Astrocyte (in vitro differentiated cells and primary cell): ENCODE measurements around the gene MYRIP. TPM values are rescaled to one million over a fixed set of nuclear protein-coding genes. Genes with fewer than 3 reads are reported as not detected.

Source experiments
- DNase-seq: peaks from one replicate; pipeline ENCODE4 v3.0.0-alpha.2; 2010; ENCODE audit warnings: low read depth
- FAIRE-seq: peaks from 2 replicates; lab custom pipeline; 2011; peaks lifted over from hg19 to GRCh38; lab: Jason Lieb, UNC
- H2AFZ ChIP-seq: 2 replicates; pipeline ENCODE4 v1.6.0; 2012; ENCODE audit warnings: low read depth, low read length, inconsistent platforms
- H3K27ac ChIP-seq: 2 replicates; pipeline ENCODE4 v1.5.1; 2011; ENCODE audit warnings: low read depth, low read length, inconsistent platforms
- H3K27me3 ChIP-seq: 2 replicates; pipeline ENCODE4 v1.6.0; 2011; ENCODE audit warnings: low read length, inconsistent platforms; ENCODE audit not compliant: insufficient read depth
- H3K36me3 ChIP-seq: 2 replicates; pipeline ENCODE4 v1.5.1; 2011; ENCODE audit warnings: low read length, inconsistent platforms; ENCODE audit not compliant: insufficient read depth
- H3K4me1 ChIP-seq: 2 replicates; pipeline ENCODE4 v1.5.1; 2011; ENCODE audit warnings: low read length, inconsistent platforms; ENCODE audit not compliant: insufficient read depth
- H3K4me2 ChIP-seq: 2 replicates; pipeline ENCODE4 v1.6.0; 2012; ENCODE audit warnings: low read length, inconsistent platforms
- H3K4me3 ChIP-seq: 2 replicates; pipeline ENCODE4 v1.5.1; 2011; ENCODE audit warnings: low read depth, mild to moderate bottlenecking, low read length, inconsistent platforms; ENCODE audit not compliant: insufficient read depth
- H3K79me2 ChIP-seq: 2 replicates; pipeline ENCODE4 v1.6.0; 2012; ENCODE audit warnings: mild to moderate bottlenecking, low read length, inconsistent platforms; ENCODE audit not compliant: insufficient read depth
- H3K9ac ChIP-seq: 2 replicates; pipeline ENCODE4 v1.6.0; 2012; ENCODE audit warnings: mild to moderate bottlenecking, low read length, inconsistent platforms
- H3K9me3 ChIP-seq: 2 replicates; pipeline ENCODE4 v1.5.1; 2012; ENCODE audit warnings: low read depth, mild to moderate bottlenecking, low read length, inconsistent platforms; ENCODE audit not compliant: insufficient read depth
- H4K20me1 ChIP-seq: 2 replicates; pipeline ENCODE4 v1.6.0; 2012; ENCODE audit warnings: low read length, inconsistent platforms; ENCODE audit not compliant: insufficient read depth
- H3K27ac Mint-ChIP-seq: one replicate; pipeline ENCODE4 v1.8.0; 2021; ENCODE audit warnings: mild to moderate bottlenecking, mixed read lengths; ENCODE audit not compliant: unreplicated experiment
- H3K27me3 Mint-ChIP-seq: one replicate; pipeline ENCODE4 v1.8.0; 2021; ENCODE audit warnings: low read depth, mixed read lengths; ENCODE audit not compliant: unreplicated experiment
- H3K36me3 Mint-ChIP-seq: one replicate; pipeline ENCODE4 v1.8.0; 2021; ENCODE audit warnings: low read depth, mixed read lengths; ENCODE audit not compliant: unreplicated experiment
- H3K4me1 Mint-ChIP-seq: one replicate; pipeline ENCODE4 v1.8.0; 2021; ENCODE audit warnings: low read depth, mixed read lengths; ENCODE audit not compliant: unreplicated experiment
- H3K4me3 Mint-ChIP-seq: one replicate; pipeline ENCODE4 v1.8.0; 2021; ENCODE audit warnings: mild to moderate bottlenecking, moderate library complexity, mixed read lengths; ENCODE audit not compliant: unreplicated experiment
- H3K9me3 Mint-ChIP-seq: one replicate; pipeline ENCODE4 v1.8.0; 2021; ENCODE audit warnings: mild to moderate bottlenecking, mixed read lengths; ENCODE audit not compliant: unreplicated experiment
- CTCF ChIP-seq: IDR thresholded peaks from 2 replicates; pipeline ENCODE4 v1.5.1; 2011; ENCODE audit warnings: low read depth, mild to moderate bottlenecking, inconsistent platforms, low read length, moderate library complexity; ENCODE audit not compliant: insufficient read depth
- EZH2 ChIP-seq: IDR thresholded peaks from 2 replicates; pipeline ENCODE4 v1.6.1; 2012; ENCODE audit warnings: mild to moderate bottlenecking, low read length, inconsistent platforms; ENCODE audit not compliant: insufficient read depth
- total RNA-seq: library from RNA; stranded (reverse); gene quantifications from 2 replicates; pipeline ENCODE4 v1.2.1, GENCODE V29; 2021

MYRIP gene
- total RNA-seq, 1 donor from 2014 or later, result 0.07 TPM

- Histone ChIP-seq H3K79me2 (no peaks in the 10 kb centered on the region), H3K36me3 (no peaks in the 10 kb centered on the region), H3K9me3 (no peaks in the 10 kb centered on the region), H2AFZ (no peak overlapping the region), H3K27ac (no peak overlapping the region), H3K9ac (no peak overlapping the region), H3K4me1 (no peaks in the 10 kb centered on the region), H3K27me3 (no peaks in the 10 kb centered on the region), H3K4me2 (no peak overlapping the region), H3K4me3 (no peak overlapping the region), H4K20me1 (no peaks in the 10 kb centered on the region)
- Mint-ChIP-seq H3K27me3 (peaks cover 9% of the 10 kb centered on the region), H3K4me3 (no peak overlapping the region), H3K27ac (no peak overlapping the region), H3K9me3 (no peaks in the 10 kb centered on the region), H3K4me1 (no peaks in the 10 kb centered on the region), H3K36me3 (no peaks in the 10 kb centered on the region)
- DNase-seq (no peak), FAIRE-seq (no peak)
- no peak for TF ChIP-seq EZH2
- no peak for TF ChIP-seq CTCF
These were observed 203.0 kb downstream of the MYRIP start for GRCh38 chr3:40012381-40012780.

- Mint-ChIP-seq H3K27ac (no peak overlapping the region), H3K4me1 (no peaks in the 10 kb centered on the region), H3K36me3 (no peaks in the 10 kb centered on the region), H3K4me3 (no peak overlapping the region), H3K27me3 (peaks cover 9% of the 10 kb centered on the region), H3K9me3 (no peaks in the 10 kb centered on the region)
- no peak overlapping the region for H3K4me2 ChIP-seq
- no peaks in the 10 kb centered on the region for H3K36me3 ChIP-seq
- no peaks in the 10 kb centered on the region for H3K79me2 ChIP-seq
- H3K9me3 ChIP-seq, result no peaks in the 10 kb centered on the region
- DNase-seq, result no peak
- no peak for TF ChIP-seq CTCF
- TF ChIP-seq EZH2, result no peak
- no peaks in the 10 kb centered on the region for H4K20me1 ChIP-seq
- no peak overlapping the region for H3K27ac ChIP-seq
- no peak overlapping the region for H3K4me3 ChIP-seq
- no peak overlapping the region for H3K9ac ChIP-seq
- H2AFZ ChIP-seq, result no peak overlapping the region
- no peaks in the 10 kb centered on the region for H3K27me3 ChIP-seq
- H3K4me1 ChIP-seq, result no peaks in the 10 kb centered on the region
- no peak for FAIRE-seq
These were observed 207.0 kb downstream of the MYRIP start for GRCh38 chr3:40016391-40016790.

- H3K27ac ChIP-seq, result no peak overlapping the region
- no peak overlapping the region for H3K4me3 ChIP-seq
- H3K36me3 Mint-ChIP-seq, result no peaks in the 10 kb centered on the region
- H3K27me3 Mint-ChIP-seq, result peaks cover 9% of the 10 kb centered on the region
- H4K20me1 ChIP-seq, result no peaks in the 10 kb centered on the region
- TF ChIP-seq CTCF (no peak), EZH2 (no peak)
- FAIRE-seq, result no peak
- H3K4me1 Mint-ChIP-seq, result no peaks in the 10 kb centered on the region
- H3K9me3 ChIP-seq, result no peaks in the 10 kb centered on the region
- no peak overlapping the region for H3K9ac ChIP-seq
- no peaks in the 10 kb centered on the region for H3K27me3 ChIP-seq
- no peaks in the 10 kb centered on the region for H3K4me1 ChIP-seq
- H3K79me2 ChIP-seq, result no peaks in the 10 kb centered on the region
- no peaks in the 10 kb centered on the region for H3K36me3 ChIP-seq
- no peak for DNase-seq
- no peak overlapping the region for H3K27ac Mint-ChIP-seq
- no peak overlapping the region for H2AFZ ChIP-seq
- H3K4me2 ChIP-seq, result no peak overlapping the region
- H3K4me3 Mint-ChIP-seq, result no peak overlapping the region
- no peaks in the 10 kb centered on the region for H3K9me3 Mint-ChIP-seq
These were observed 209.0 kb downstream of the MYRIP start for GRCh38 chr3:40018369-40018768.
